SJCRH30 (cell line): ENCODE data around the gene TRIM45. TPM values are rescaled to one million over a fixed set of nuclear protein-coding genes. Genes with fewer than 3 reads are reported as not detected.

Source experiments
- DNase-seq, 2 experiments: peaks; one replicate each; pipeline ENCODE4 v3.0.0-alpha.2; 2015 to 2020
- H3K27ac ChIP-seq: fragments of 250-450 bp; sonication (Bioruptor Pico); 2 replicates; pipeline ENCODE4 v1.5.1; 2020; ENCODE audit warnings: mild to moderate bottlenecking, moderate library complexity
- H3K27me3 ChIP-seq: fragments of 250-450 bp; sonication (Bioruptor Pico); 2 replicates; pipeline ENCODE4 v1.5.1; 2020; ENCODE audit warnings: mild to moderate bottlenecking, moderate library complexity
- H3K36me3 ChIP-seq: fragments of 250-450 bp; sonication (Bioruptor Pico); 2 replicates; pipeline ENCODE4 v1.5.1; 2020; ENCODE audit warnings: mild to moderate bottlenecking, moderate library complexity
- H3K4me1 ChIP-seq: fragments of 250-450 bp; sonication (Bioruptor Pico); 2 replicates; pipeline ENCODE4 v1.5.1; 2020; ENCODE audit warnings: mild to moderate bottlenecking, moderate library complexity
- H3K4me3 ChIP-seq: fragments of 250-450 bp; sonication (Bioruptor Pico); 2 replicates; pipeline ENCODE4 v1.5.1; 2020; ENCODE audit warnings: mild to moderate bottlenecking, moderate library complexity
- H3K9me3 ChIP-seq: fragments of 250-450 bp; sonication (Bioruptor Pico); replicated peaks from 2 replicates; pipeline ENCODE4 v1.5.1; 2020; ENCODE audit warnings: mild to moderate bottlenecking, moderate library complexity
- total RNA-seq: library from RNA; depleted of rRNA; stranded (reverse); fragments of >200 nt; shearing (Covaris generic); gene quantifications from 2 replicates; pipeline ENCODE4 v1.2.3, GENCODE V29; 2014; rRNA removed

The TRIM45 gene
- total RNA-seq, 1 experiment from 2014 or later: 16.1 TPM

DNA sequence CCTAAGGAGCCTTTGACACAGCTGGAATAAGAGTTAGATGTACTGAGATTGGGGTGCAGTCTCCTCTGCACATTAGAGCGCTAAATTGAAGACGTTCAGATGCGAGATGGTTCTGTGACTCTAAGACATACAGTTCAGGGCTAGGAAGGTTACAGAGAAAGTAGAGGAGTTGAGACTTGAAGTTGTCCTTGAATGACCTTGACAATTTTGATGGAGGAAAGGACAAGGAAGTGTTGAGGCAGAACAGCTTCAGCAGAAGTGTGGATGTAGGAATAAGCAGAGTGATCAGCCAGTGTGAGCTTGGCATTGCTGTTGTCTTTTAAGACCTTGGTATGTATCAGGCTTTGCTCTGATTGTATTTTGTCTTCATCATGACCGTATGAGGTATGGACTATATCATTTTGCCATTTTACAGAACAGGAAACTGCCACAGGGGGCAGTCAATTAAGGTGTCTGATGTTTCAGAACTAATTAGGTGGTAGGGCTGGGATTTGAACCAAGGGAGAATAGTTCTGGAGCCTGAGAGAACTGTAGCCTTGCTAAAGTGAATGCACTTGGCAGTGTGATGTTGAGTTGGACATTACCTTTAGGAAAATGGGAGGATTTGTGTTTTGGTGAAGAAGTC, 52.2 kb downstream of the TRIM45 start:
- Histone ChIP-seq H3K4me1 (no peaks in the 10 kb centered on the region), H3K36me3 (peaks cover 52% of the 10 kb centered on the region), H3K9me3 (no peaks in the 10 kb centered on the region), H3K27me3 (no peaks in the 10 kb centered on the region), H3K27ac (no peak overlapping the region), H3K4me3 (no peak overlapping the region)
- DNase-seq: no peak

DNA sequence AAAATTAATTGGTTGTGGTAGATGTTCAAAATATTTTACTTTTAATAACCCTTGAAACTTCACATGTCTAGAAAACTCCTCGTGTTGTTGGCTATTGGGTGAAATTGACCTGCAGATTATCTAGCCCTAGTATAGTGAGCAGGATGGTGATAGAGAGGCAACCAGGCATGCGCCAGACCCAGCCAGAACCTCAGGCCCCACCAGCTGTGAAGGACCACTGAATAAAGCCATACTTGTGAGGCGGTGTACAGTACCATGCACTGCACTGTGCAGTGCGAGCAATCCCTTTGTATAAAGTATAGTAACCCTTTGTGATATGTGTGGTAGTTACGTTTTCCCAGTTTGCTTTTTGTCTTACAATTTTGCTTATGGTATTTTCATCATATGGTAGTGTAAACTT, 53.0 kb downstream of the TRIM45 start:
- Histone ChIP-seq H3K4me3 (no peak overlapping the region), H3K4me1 (no peaks in the 10 kb centered on the region), H3K27me3 (no peaks in the 10 kb centered on the region), H3K36me3 (peaks cover 46% of the 10 kb centered on the region), H3K27ac (no peak overlapping the region), H3K9me3 (no peaks in the 10 kb centered on the region)
- no peak for DNase-seq

DNA sequence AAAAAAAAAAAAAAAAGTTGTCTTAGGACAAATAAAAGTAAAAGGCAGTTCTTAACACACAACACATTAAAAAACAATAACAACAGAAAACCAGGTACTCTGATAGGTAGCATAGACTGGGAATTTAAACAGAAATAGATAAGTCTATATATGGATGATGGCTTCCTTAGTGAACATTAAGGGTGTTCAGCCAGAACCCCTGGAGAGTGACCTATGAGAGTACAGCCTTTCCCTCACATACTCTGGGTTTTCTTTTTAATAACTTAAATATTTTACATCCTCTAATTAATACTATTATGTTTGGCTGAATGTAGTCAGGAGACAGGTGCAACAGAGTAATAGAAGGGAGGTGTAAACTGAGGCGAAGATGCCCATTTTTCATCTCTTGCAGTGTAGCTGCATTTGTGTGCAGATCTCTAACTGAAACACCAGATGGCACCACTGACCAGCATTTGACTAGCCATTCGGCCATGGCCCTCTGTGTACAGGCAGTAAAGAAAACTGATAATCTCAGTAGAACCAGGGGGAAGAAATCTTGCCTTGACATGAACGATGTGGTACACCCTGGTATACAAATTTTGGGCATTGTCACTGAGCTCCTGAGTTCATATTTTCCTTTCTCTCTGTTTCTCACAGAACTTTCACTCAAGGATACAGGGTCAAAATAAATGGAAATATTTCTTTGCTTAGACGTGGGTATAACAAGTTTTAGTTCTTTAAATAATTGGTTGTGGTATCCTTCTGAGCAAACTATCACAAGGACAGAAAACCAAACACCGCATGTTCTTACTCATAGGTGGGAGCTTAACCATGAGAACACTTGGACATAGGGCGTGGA, 53.8 kb downstream of the TRIM45 start:
- peak; percentile 58 to 80 for DNase-seq
- H3K36me3 ChIP-seq: peaks cover 41% of the 10 kb centered on the region
- H3K27ac ChIP-seq: no peak overlapping the region
- no peak overlapping the region for H3K4me3 ChIP-seq
- no peaks in the 10 kb centered on the region for H3K27me3 ChIP-seq
- H3K9me3 ChIP-seq: no peaks in the 10 kb centered on the region
- no peaks in the 10 kb centered on the region for H3K4me1 ChIP-seq

DNA sequence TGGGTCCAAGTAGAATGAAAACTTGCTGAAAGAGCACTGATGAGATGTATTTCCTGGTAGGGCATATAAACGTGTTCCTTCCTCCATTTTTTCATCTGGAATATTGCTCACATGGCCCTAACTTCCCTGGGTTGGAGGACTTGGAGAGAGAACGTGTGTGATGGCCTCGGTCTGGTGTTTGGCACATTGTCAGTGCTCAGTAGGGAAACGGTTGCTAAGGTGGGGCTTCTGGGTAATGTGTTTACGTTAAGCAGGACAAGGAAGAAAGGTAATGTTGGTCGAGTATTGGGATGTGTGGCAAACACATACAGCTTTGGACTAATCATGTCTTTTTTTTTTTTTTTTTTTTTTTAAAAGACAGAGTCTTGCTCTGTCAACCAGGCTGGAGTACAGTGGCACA, 55.2 kb downstream of the TRIM45 start:
- no peak for DNase-seq
- peaks cover 8% of the 10 kb centered on the region for H3K4me1 ChIP-seq
- H3K36me3 ChIP-seq: peaks cover 37% of the 10 kb centered on the region
- H3K9me3 ChIP-seq: no peaks in the 10 kb centered on the region
- H3K4me3 ChIP-seq: no peak overlapping the region
- H3K27me3 ChIP-seq: no peaks in the 10 kb centered on the region
- no peak overlapping the region for H3K27ac ChIP-seq

DNA sequence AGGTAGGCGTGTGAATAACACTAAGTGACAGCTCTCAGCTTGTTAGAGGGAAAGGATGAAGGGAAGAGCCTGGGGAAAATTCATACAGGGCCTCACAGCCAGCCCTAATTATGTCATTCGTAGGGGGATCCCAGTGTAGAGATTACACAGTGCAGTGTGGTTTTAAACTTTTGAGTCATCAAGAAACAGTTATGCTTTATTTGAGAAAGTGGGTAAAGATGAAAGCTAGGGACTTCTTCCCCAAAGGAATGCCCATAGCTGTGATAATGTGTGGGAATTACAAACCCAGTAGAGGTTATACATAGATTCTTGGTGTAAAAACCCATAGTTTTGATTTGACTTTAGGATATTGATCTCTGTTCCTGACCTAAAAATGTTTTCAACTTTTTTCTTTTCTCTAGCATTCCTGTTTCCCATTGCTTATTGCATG, 59.5 kb downstream of the TRIM45 start:
- no peak overlapping the region for H3K4me3 ChIP-seq
- H3K36me3 ChIP-seq: peaks cover 16% of the 10 kb centered on the region
- DNase-seq: peak in 1 of 2 experiments; percentile 23
- no peaks in the 10 kb centered on the region for H3K27me3 ChIP-seq
- H3K4me1 ChIP-seq: peaks cover 10% of the 10 kb centered on the region
- H3K9me3 ChIP-seq: no peaks in the 10 kb centered on the region
- no peak overlapping the region for H3K27ac ChIP-seq

Other genes starting within 250 kb of the TRIM45 start
- 146 and 148 TPM in 2 replicates for gene PTGFRN, start 211.8 kb downstream of the TRIM45 start, total RNA-seq
- 1.7 and 2.3 TPM in 2 replicates for gene CD101, start 120.0 kb downstream of the TRIM45 start, total RNA-seq
- gene TTF2, start 61.4 kb downstream of the TRIM45 start, total RNA-seq: 58.4 and 61.3 TPM in 2 replicates
- gene VTCN1, start 89.2 kb upstream of the TRIM45 start, total RNA-seq: 0.40 and 0.41 TPM in 2 replicates
- 68.0 and 74.2 TPM in 2 replicates for gene MAN1A2, start 245.7 kb upstream of the TRIM45 start, total RNA-seq